H9 (cell line): ENCODE data around the gene PTPRK. TPM values are rescaled to one million over a fixed set of nuclear protein-coding genes. Genes with fewer than 3 reads are reported as not detected.

ENCODE experiments used
- DNase-seq: peaks from one replicate; pipeline ENCODE4 v3.0.0-alpha.2; 2017
- H2AFZ ChIP-seq: one replicate; pipeline ENCODE4 v1.6.1; 2013; ENCODE audit warnings: mild to moderate bottlenecking, low read length, control low read depth, moderate library complexity
- H2AK5ac ChIP-seq: 2 replicates; pipeline ENCODE4 v1.6.1; 2013; ENCODE audit warnings: low read length, control low read depth, mixed read lengths; ENCODE audit not compliant: insufficient read length
- H2BK120ac ChIP-seq: one replicate; pipeline ENCODE4 v1.6.1; 2013; ENCODE audit warnings: low read depth, mild to moderate bottlenecking, low read length, control low read depth, inconsistent platforms; ENCODE audit not compliant: poor library complexity, severe bottlenecking
- H2BK12ac ChIP-seq: 2 replicates; pipeline ENCODE4 v1.6.1; 2013; ENCODE audit warnings: low read length, control low read depth, mixed read lengths, low read depth; ENCODE audit not compliant: insufficient read length
- H2BK15ac ChIP-seq: 2 replicates; pipeline ENCODE4 v1.6.1; 2013; ENCODE audit warnings: low read depth, low read length, control low read depth
- H2BK20ac ChIP-seq: one replicate; pipeline ENCODE4 v1.6.1; 2013; ENCODE audit warnings: low read depth, mild to moderate bottlenecking, low read length, control low read depth, inconsistent platforms; ENCODE audit not compliant: poor library complexity, severe bottlenecking
- H2BK5ac ChIP-seq: 2 replicates; pipeline ENCODE4 v1.6.1; 2013; ENCODE audit warnings: low read length, control low read depth, mixed read lengths; ENCODE audit not compliant: insufficient read length
- H3K14ac ChIP-seq: 2 replicates; pipeline ENCODE4 v1.6.1; 2013; ENCODE audit warnings: low read length, control low read depth; ENCODE audit not compliant: insufficient read depth
- H3K18ac ChIP-seq: 2 replicates; pipeline ENCODE4 v1.6.1; 2013; ENCODE audit warnings: low read depth, mild to moderate bottlenecking, mixed read lengths, low read length, control low read depth; ENCODE audit not compliant: insufficient read length
- H3K23ac ChIP-seq: 2 replicates; pipeline ENCODE4 v1.6.1; 2013; ENCODE audit warnings: low read length, control low read depth, mixed read lengths, low read depth; ENCODE audit not compliant: insufficient read length
- H3K23me2 ChIP-seq: 2 replicates; pipeline ENCODE4 v1.6.1; 2013; ENCODE audit warnings: low read depth, mild to moderate bottlenecking, mixed read lengths, low read length, control low read depth; ENCODE audit not compliant: insufficient read length, poor library complexity, severe bottlenecking
- H3K27ac ChIP-seq: 2 replicates; pipeline ENCODE4 v1.5.1; 2013; ENCODE audit warnings: low read length, control low read depth, mixed read lengths, low read depth; ENCODE audit not compliant: insufficient read length
- H3K27me3 ChIP-seq: 2 replicates; pipeline ENCODE4 v1.6.1; 2013; ENCODE audit warnings: low read length, control low read depth, inconsistent platforms; ENCODE audit not compliant: insufficient read depth
- H3K4ac ChIP-seq: 2 replicates; pipeline ENCODE4 v1.6.1; 2013; ENCODE audit warnings: low read depth, mild to moderate bottlenecking, control low read depth, inconsistent platforms, low read length, moderate library complexity
- H3K4me1 ChIP-seq: 2 replicates; pipeline ENCODE4 v1.6.1; 2013; ENCODE audit warnings: low read length, control low read depth, inconsistent platforms; ENCODE audit not compliant: insufficient read depth
- H3K4me2 ChIP-seq: 2 replicates; pipeline ENCODE4 v1.6.1; 2013; ENCODE audit warnings: low read length, control low read depth, mixed read lengths; ENCODE audit not compliant: insufficient read length, insufficient read depth
- H3K56ac ChIP-seq: 2 replicates; pipeline ENCODE4 v1.6.1; 2013; ENCODE audit warnings: low read depth, mild to moderate bottlenecking, mixed read lengths, low read length, control low read depth; ENCODE audit not compliant: insufficient read length
- H3K79me1 ChIP-seq: 2 replicates; pipeline ENCODE4 v1.6.1; 2013; ENCODE audit warnings: low read depth, mild to moderate bottlenecking, moderate library complexity, low read length, control low read depth, inconsistent platforms; ENCODE audit not compliant: insufficient read depth, poor library complexity, severe bottlenecking
- H3K79me2 ChIP-seq: 2 replicates; pipeline ENCODE4 v1.6.1; 2013; ENCODE audit warnings: low read length, control low read depth, inconsistent platforms; ENCODE audit not compliant: insufficient read depth
- H3K9ac ChIP-seq: 2 replicates; pipeline ENCODE4 v1.6.1; 2013; ENCODE audit warnings: low read length, control low read depth, mixed read lengths; ENCODE audit not compliant: insufficient read length; ENCODE audit errors: extremely low read depth
- H3K9me3 ChIP-seq: one replicate; pipeline ENCODE4 v1.6.1; 2013; ENCODE audit warnings: low read depth, low read length, inconsistent platforms; ENCODE audit not compliant: control insufficient read depth
- H3T11ph ChIP-seq: one replicate; pipeline ENCODE4 v1.6.1; 2013; ENCODE audit warnings: mild to moderate bottlenecking, low read length, control low read depth, inconsistent platforms
- H4K20me1 ChIP-seq: one replicate; pipeline ENCODE4 v1.6.1; 2013; ENCODE audit not compliant: control insufficient read depth, insufficient read length, insufficient read depth
- H4K5ac ChIP-seq: 2 replicates; pipeline ENCODE4 v1.6.1; 2013; ENCODE audit warnings: low read depth, mild to moderate bottlenecking, mixed read lengths, low read length, control low read depth; ENCODE audit not compliant: insufficient read length
- H4K8ac ChIP-seq: replicated peaks from 2 replicates; pipeline ENCODE4 v1.6.1; 2013; ENCODE audit warnings: low read length, control low read depth, mixed read lengths, low read depth; ENCODE audit not compliant: insufficient read length
- H4K91ac ChIP-seq: 2 replicates; pipeline ENCODE4 v1.6.1; 2013; ENCODE audit warnings: low read depth, mild to moderate bottlenecking, moderate library complexity, mixed read lengths, low read length, control low read depth; ENCODE audit not compliant: insufficient read length
- H3K27ac Mint-ChIP-seq, 3 experiments: 2 replicates in 2 of 3; 3 replicates in 1 of 3; pipeline ENCODE4 v1.8.0; 2020 to 2021; ENCODE audit warnings: mixed read lengths in 3 of 3, mild to moderate bottlenecking in 1 of 3, moderate library complexity in 1 of 3
- H3K27me3 Mint-ChIP-seq: 2 replicates; pipeline ENCODE4 v1.8.0; 2021; ENCODE audit warnings: low read depth, mild to moderate bottlenecking, moderate library complexity, mixed read lengths
- H3K36me3 Mint-ChIP-seq, 3 experiments: 2 replicates in 2 of 3; 3 replicates in 1 of 3; pipeline ENCODE4 v1.8.0; 2020 to 2021; ENCODE audit warnings: low read depth in 3 of 3, mixed read lengths in 3 of 3; ENCODE audit not compliant: insufficient read depth in 1 of 3
- H3K4me1 Mint-ChIP-seq, 2 experiments: 2 replicates each; pipeline ENCODE4 v1.8.0; 2020; ENCODE audit warnings: mixed read lengths in 2 of 2
- H3K4me3 Mint-ChIP-seq, 2 experiments: 2 replicates in 1 of 2; 3 replicates in 1 of 2; pipeline ENCODE4 v1.8.0; 2020 to 2021; ENCODE audit warnings: mild to moderate bottlenecking in 2 of 2, mixed read lengths in 2 of 2, moderate library complexity in 1 of 2
- H3K9me3 Mint-ChIP-seq, 2 experiments: 2 replicates in 1 of 2; 3 replicates in 1 of 2; pipeline ENCODE4 v1.8.0; 2020; ENCODE audit warnings: mild to moderate bottlenecking in 2 of 2, mixed read lengths in 2 of 2, moderate library complexity in 1 of 2
- WGBS: extraction: QIAGEN DNeasy Blood & Tissue Kit; methylation state at CpG from one replicate; pipeline ENCODE4 v1.1.7; 2013; ENCODE audit warnings: missing lambda C conversion rate, low lambda C conversion rate, mixed read lengths; ENCODE audit not compliant: insufficient read length; ENCODE audit errors: extremely low coverage; 5-methylcytosine and 5-hydroxymethylcytosine counted together
- total RNA-seq: library from RNA; stranded (reverse); gene quantifications from 2 replicates; pipeline ENCODE4 v1.2.1, GENCODE V29; 2021
- TF ChIP-seq, protein P1 (sequence below): fragments of 200-600 bp; sonication (generic); conservative IDR thresholded peaks from 3 replicates; pipeline ENCODE4 v1.8.0; 2021; ENCODE audit warnings: antibody characterized with exemption, mild to moderate bottlenecking

The PTPRK gene
- total RNA-seq, 1 experiment from 2014 or later: 47.9 TPM

DNA sequence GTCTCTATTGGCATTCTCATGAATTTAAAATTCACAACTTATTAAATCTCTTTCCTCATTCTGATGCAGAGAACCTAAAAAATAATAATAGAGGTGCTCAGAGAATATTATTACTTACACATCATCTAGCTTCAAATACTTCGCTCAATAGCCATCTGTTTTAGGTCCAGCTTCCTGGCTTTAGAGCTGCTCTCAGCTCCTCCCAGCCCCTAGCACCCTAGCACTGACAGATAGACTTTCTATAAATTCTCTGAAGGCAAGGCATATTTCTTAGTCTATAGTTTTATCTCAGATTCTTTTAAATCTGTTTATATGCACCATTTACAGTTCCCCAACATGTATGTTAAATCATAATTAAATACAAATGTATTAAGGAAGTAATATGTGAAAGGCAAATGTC is 281.3 kb downstream of the PTPRK start:
- Histone ChIP-seq H3K27ac (no peak overlapping the region), H4K20me1 (no peaks in the 10 kb centered on the region), H2AFZ (no peak overlapping the region), H2BK5ac (no peak overlapping the region), H3K56ac (no peak overlapping the region), H2BK12ac (no peak overlapping the region), H3K18ac (no peak overlapping the region), H3K27me3 (no peaks in the 10 kb centered on the region), H3T11ph (no peak overlapping the region), H3K4me2 (no peak overlapping the region), H4K8ac (no peak overlapping the region), H2BK120ac (no peak overlapping the region), H3K4ac (no peak overlapping the region), H3K79me1 (no peaks in the 10 kb centered on the region), H3K23me2 (no peaks in the 10 kb centered on the region), H2BK15ac (no peak overlapping the region), H4K5ac (no peak overlapping the region), H2BK20ac (no peak overlapping the region), H3K23ac (no peak overlapping the region), H4K91ac (no peak overlapping the region), H3K79me2 (no peaks in the 10 kb centered on the region), H3K14ac (no peak overlapping the region), H3K9me3 (no peaks in the 10 kb centered on the region), H3K9ac (no peak overlapping the region), H2AK5ac (no peak overlapping the region), H3K4me1 (no peaks in the 10 kb centered on the region)
- H3K4me3 Mint-ChIP-seq: no peak overlapping the region
- no peak for DNase-seq
- no peaks in the 10 kb centered on the region for H3K27me3 Mint-ChIP-seq
- TF ChIP-seq, protein P1, sequence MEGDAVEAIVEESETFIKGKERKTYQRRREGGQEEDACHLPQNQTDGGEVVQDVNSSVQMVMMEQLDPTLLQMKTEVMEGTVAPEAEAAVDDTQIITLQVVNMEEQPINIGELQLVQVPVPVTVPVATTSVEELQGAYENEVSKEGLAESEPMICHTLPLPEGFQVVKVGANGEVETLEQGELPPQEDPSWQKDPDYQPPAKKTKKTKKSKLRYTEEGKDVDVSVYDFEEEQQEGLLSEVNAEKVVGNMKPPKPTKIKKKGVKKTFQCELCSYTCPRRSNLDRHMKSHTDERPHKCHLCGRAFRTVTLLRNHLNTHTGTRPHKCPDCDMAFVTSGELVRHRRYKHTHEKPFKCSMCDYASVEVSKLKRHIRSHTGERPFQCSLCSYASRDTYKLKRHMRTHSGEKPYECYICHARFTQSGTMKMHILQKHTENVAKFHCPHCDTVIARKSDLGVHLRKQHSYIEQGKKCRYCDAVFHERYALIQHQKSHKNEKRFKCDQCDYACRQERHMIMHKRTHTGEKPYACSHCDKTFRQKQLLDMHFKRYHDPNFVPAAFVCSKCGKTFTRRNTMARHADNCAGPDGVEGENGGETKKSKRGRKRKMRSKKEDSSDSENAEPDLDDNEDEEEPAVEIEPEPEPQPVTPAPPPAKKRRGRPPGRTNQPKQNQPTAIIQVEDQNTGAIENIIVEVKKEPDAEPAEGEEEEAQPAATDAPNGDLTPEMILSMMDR: no peak
- no CpG with 5 or more reads among the region's 1 CpG for WGBS
- no peaks in the 10 kb centered on the region for H3K9me3 Mint-ChIP-seq
- H3K4me1 Mint-ChIP-seq: peaks cover 10 to 16% of the 10 kb centered on the region in 2 experiments
- no peak overlapping the region for H3K27ac Mint-ChIP-seq
- peaks cover 0 to 3% (median 0%) of the 10 kb centered on the region in 3 experiments; a peak in 1 of 7 replicates for H3K36me3 Mint-ChIP-seq
